ENCODE data around the gene SCYGR5.
A peak's percentile ranks its signal among the peaks of the same experiment; 100 is the strongest.

DNA sequence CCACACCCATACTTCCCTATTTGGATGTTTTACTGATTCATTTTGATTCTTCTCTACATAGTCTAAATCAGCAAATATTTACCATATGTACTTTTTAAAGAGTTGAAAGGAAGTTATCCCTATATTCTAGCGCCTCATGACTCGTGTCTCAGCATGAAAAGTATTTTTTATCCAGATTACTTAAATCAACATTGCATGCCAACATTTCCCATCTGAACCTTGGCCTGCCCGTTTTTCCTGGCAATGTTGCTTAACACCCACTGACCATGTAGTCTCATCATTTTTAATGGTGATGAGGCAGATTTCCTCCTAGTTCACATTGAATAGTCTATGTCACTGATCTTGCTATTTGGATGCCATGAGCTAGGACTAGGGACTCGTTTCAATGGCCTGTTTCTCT is 13.2 kb upstream of the SCYGR5 start:
- TF ChIP-seq, protein P1, sequence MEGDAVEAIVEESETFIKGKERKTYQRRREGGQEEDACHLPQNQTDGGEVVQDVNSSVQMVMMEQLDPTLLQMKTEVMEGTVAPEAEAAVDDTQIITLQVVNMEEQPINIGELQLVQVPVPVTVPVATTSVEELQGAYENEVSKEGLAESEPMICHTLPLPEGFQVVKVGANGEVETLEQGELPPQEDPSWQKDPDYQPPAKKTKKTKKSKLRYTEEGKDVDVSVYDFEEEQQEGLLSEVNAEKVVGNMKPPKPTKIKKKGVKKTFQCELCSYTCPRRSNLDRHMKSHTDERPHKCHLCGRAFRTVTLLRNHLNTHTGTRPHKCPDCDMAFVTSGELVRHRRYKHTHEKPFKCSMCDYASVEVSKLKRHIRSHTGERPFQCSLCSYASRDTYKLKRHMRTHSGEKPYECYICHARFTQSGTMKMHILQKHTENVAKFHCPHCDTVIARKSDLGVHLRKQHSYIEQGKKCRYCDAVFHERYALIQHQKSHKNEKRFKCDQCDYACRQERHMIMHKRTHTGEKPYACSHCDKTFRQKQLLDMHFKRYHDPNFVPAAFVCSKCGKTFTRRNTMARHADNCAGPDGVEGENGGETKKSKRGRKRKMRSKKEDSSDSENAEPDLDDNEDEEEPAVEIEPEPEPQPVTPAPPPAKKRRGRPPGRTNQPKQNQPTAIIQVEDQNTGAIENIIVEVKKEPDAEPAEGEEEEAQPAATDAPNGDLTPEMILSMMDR (IDR thresholded peaks at IDR 0.05): no peak
- TF ChIP-seq EP300 (IDR thresholded peaks at IDR 0.05): no peak
- TF ChIP-seq POLR2AphosphoS5 (IDR thresholded peaks at IDR 0.05): peak in 1 of 2 donors; percentile 47
- no peak for TF ChIP-seq POLR2A (IDR thresholded peaks at IDR 0.05)
